SK-N-SH (cell line): ENCODE measurements around the gene DNAJC16. TPM values are rescaled to one million over a fixed set of nuclear protein-coding genes. Genes with fewer than 3 reads are reported as not detected.

Experiments
- CTCF ChIA-PET: fragments of 300-600, 350-600 bp; formaldehyde crosslinking; extraction: SDS; loops from one replicate; lab custom pipeline; 2021; lab: Yijun Ruan, JAX
- POLR2A ChIA-PET: fragments of 350-600 bp; sonication (Branson Sonifier 250); formaldehyde crosslinking; extraction: SDS; loops from one replicate; lab custom pipeline; 2020; ENCODE audit warnings: antibody characterized with exemption, inconsistent platforms; lab: Yijun Ruan, JAX
- DNase-seq: peaks from one replicate; pipeline ENCODE4 v3.0.0; 2012
- H2AFZ ChIP-seq: fragments of 200-600 bp; sonication (generic); 2 replicates; pipeline ENCODE4 v1.8.1; 2016; ENCODE audit warnings: antibody characterized with exemption, mild to moderate bottlenecking, low read depth
- H3F3A ChIP-seq: fragments of 200-600 bp; sonication (generic); replicated peaks from 2 replicates; pipeline ENCODE3; 2016; ENCODE audit warnings: antibody characterized with exemption, mild to moderate bottlenecking; ENCODE audit not compliant: insufficient read depth
- H3K27ac ChIP-seq, 2 experiments: fragments of 200-500 bp in 1 of 2; fragments of 200-600 bp in 1 of 2; sonication (Bioruptor generic) in 1 of 2; sonication (generic), shearing (Covaris generic) in 1 of 2; 2 replicates each; pipeline versions ENCODE4 v1.5.1 to v1.6.1; 2014 to 2016; ENCODE audit warnings: low read depth in 2 of 2, inconsistent platforms in 1 of 2, low read length in 1 of 2, mild to moderate bottlenecking in 1 of 2, mixed read lengths in 1 of 2
- H3K27me3 ChIP-seq: fragments of 200-600 bp; sonication (generic), shearing (Covaris generic); 2 replicates; pipeline ENCODE4 v1.6.1; 2016; ENCODE audit warnings: mixed run types; ENCODE audit not compliant: insufficient read depth
- H3K36me3 ChIP-seq, 2 experiments: fragments of 200-500 bp in 1 of 2; fragments of 200-600 bp in 1 of 2; sonication (Bioruptor generic) in 1 of 2; sonication (generic) in 1 of 2; replicated peaks in 1 of 2; 2 replicates each; pipeline versions ENCODE3 to v1.5.1; 2014 to 2016; ENCODE audit warnings: low read length in 1 of 2, mild to moderate bottlenecking in 1 of 2; ENCODE audit not compliant: insufficient read depth in 2 of 2, control insufficient read depth in 1 of 2
- H3K4me1 ChIP-seq, 2 experiments: fragments of 200-500 bp in 1 of 2; fragments of 200-600 bp in 1 of 2; sonication (Bioruptor generic) in 1 of 2; sonication (generic), shearing (Covaris generic) in 1 of 2; 2 replicates each; pipeline versions ENCODE4 v1.5.1 to v1.6.1; 2014 to 2016; ENCODE audit warnings: low read depth in 1 of 2, low read length in 1 of 2, mixed run types in 1 of 2; ENCODE audit not compliant: insufficient read depth in 2 of 2, control insufficient read depth in 1 of 2
- H3K4me2 ChIP-seq: fragments of 200-600 bp; sonication (generic), shearing (Covaris generic); 2 replicates; pipeline ENCODE4 v1.6.1; 2017; ENCODE audit warnings: mixed run types
- H3K4me3 ChIP-seq, 2 experiments: fragments of 200-500 bp in 1 of 2; fragments of 200-600 bp in 1 of 2; sonication (Bioruptor generic) in 1 of 2; sonication (generic), shearing (Covaris generic) in 1 of 2; 2 replicates each; pipeline versions ENCODE4 v1.5.1 to v1.8.1; 2014 to 2016; ENCODE audit warnings: low read depth in 2 of 2, inconsistent platforms in 1 of 2, low read length in 1 of 2, mild to moderate bottlenecking in 1 of 2, mixed read lengths in 1 of 2, moderate library complexity in 1 of 2
- H3K79me2 ChIP-seq: fragments of 200-600 bp; sonication (generic); 2 replicates; pipeline ENCODE4 v1.8.1; 2017; ENCODE audit warnings: mild to moderate bottlenecking; ENCODE audit not compliant: insufficient read depth
- H3K9ac ChIP-seq: fragments of 200-600 bp; sonication (generic); 2 replicates; pipeline ENCODE4 v1.6.1; 2017; ENCODE audit warnings: mixed run types
- H3K9me2 ChIP-seq: fragments of 200-600 bp; sonication (generic); 2 replicates; pipeline ENCODE4 v1.6.1; 2017; ENCODE audit warnings: mixed run types
- H3K9me3 ChIP-seq: fragments of 200-600 bp; sonication (generic); 2 replicates; pipeline ENCODE4 v1.6.1; 2017; ENCODE audit warnings: mixed run types, mild to moderate bottlenecking, moderate library complexity
- H4K20me1 ChIP-seq: fragments of 200-600 bp; sonication (generic); 2 replicates; pipeline ENCODE4 v1.6.1; 2017; ENCODE audit warnings: mild to moderate bottlenecking, mixed run types; ENCODE audit not compliant: insufficient read depth
- ELF1 ChIP-seq: IDR thresholded peaks from 2 replicates; pipeline ENCODE4 v1.4.0; 2012
- EZH2phosphoT487 ChIP-seq: fragments of 200-600 bp; sonication (generic); IDR thresholded peaks from 2 replicates; pipeline ENCODE4 v1.6.1; 2017; ENCODE audit warnings: low read depth, mixed run types, mild to moderate bottlenecking, antibody characterized with exemption, moderate library complexity, borderline replicate concordance
- FOSL2 ChIP-seq: IDR thresholded peaks from 2 replicates; pipeline ENCODE4 v1.4.0; 2012; ENCODE audit warnings: low read depth, mild to moderate bottlenecking, moderate library complexity, borderline replicate concordance
- FOXM1 ChIP-seq: IDR thresholded peaks from 2 replicates; pipeline ENCODE4 v1.4.0; 2012; ENCODE audit warnings: low read depth, mild to moderate bottlenecking
- JUND ChIP-seq: IDR thresholded peaks from 2 replicates; pipeline ENCODE4 v1.4.0; 2012
- MAX ChIP-seq: IDR thresholded peaks from 2 replicates; pipeline ENCODE4 v1.4.0; 2012; ENCODE audit warnings: low read depth
- MEF2A ChIP-seq: IDR thresholded peaks from 2 replicates; pipeline ENCODE4 v1.4.0; 2012; ENCODE audit warnings: low read depth, borderline replicate concordance
- RAD21 ChIP-seq: IDR thresholded peaks from 2 replicates; pipeline ENCODE4 v1.6.1; 2012; ENCODE audit warnings: mild to moderate bottlenecking, low read length
- RCOR1 ChIP-seq: fragments of 150-350 bp; IDR thresholded peaks from 2 replicates; pipeline ENCODE4 v1.6.1; 2017; ENCODE audit warnings: antibody characterized with exemption, low read length
- RFX5 ChIP-seq: IDR thresholded peaks from 2 replicates; pipeline ENCODE4 v1.6.1; 2012; ENCODE audit warnings: mild to moderate bottlenecking, improper control_type of control experiment, low read length
- RXRA ChIP-seq: IDR thresholded peaks from 2 replicates; pipeline ENCODE4 v1.4.0; 2012; ENCODE audit warnings: low read depth, mild to moderate bottlenecking, borderline replicate concordance
- TAF1 ChIP-seq: IDR thresholded peaks from 2 replicates; pipeline ENCODE4 v1.6.1; 2012; ENCODE audit warnings: low read depth, mild to moderate bottlenecking, low read length, moderate library complexity, borderline replicate concordance
- TCF12 ChIP-seq: IDR thresholded peaks from 2 replicates; pipeline ENCODE4 v1.4.0; 2012
- TEAD4 ChIP-seq: IDR thresholded peaks from 2 replicates; pipeline ENCODE4 v1.4.0; 2012; ENCODE audit warnings: mild to moderate bottlenecking, borderline replicate concordance; ENCODE audit not compliant: insufficient read depth
- YY1 ChIP-seq: IDR thresholded peaks from 2 replicates; pipeline ENCODE4 v1.4.0; 2012; ENCODE audit warnings: low read depth, mild to moderate bottlenecking
- WGBS: methylation state at CpG from one replicate; pipeline ENCODE4 v1.1.6; 2017; ENCODE audit warnings: low lambda C conversion rate; 5-methylcytosine and 5-hydroxymethylcytosine counted together
- polyA plus RNA-seq, 3 experiments: library from polyadenylated mRNA; depleted of rRNA; stranded (reverse); fragments of >200 nt; gene quantifications; 2 replicates each; pipeline ENCODE4 v1.2.3, GENCODE V29; 2012
- TF ChIP-seq, protein P1 (sequence below): IDR thresholded peaks from 2 replicates; pipeline ENCODE4; 2012
- TF ChIP-seq, protein P2 (sequence below): fragments of 200-600 bp; sonication (generic); IDR thresholded peaks from 2 replicates; pipeline ENCODE4 v1.6.1; 2017; ENCODE audit warnings: antibody characterized with exemption, mild to moderate bottlenecking, moderate library complexity
- TF ChIP-seq, protein P3 (sequence below): fragments of 150-350 bp; IDR thresholded peaks from 2 replicates; pipeline ENCODE4 v1.6.1; 2016; ENCODE audit warnings: mild to moderate bottlenecking, low read depth, low read length
- TF ChIP-seq, protein P4 (sequence below): fragments of 150-350 bp; IDR thresholded peaks from 2 replicates; pipeline ENCODE4 v1.6.1; 2017; ENCODE audit warnings: antibody characterized with exemption, low read length, low read depth, borderline replicate concordance
- TF ChIP-seq, protein P5 (sequence below): IDR thresholded peaks from 2 replicates; pipeline ENCODE4 v1.4.0; 2012; ENCODE audit warnings: low read depth, borderline replicate concordance

Gene DNAJC16
- polyA plus RNA-seq, 1 of the 3 experiments (the other 2 are of a cell fraction): 8.4 TPM

- Histone ChIP-seq H3K9me2 (no peaks in the 10 kb centered on the region), H3K4me2 (peak within 1 kb of the TSS; percentile 92), H3K9me3 (no peaks in the 10 kb centered on the region), H4K20me1 (peaks cover 27% of the 10 kb centered on the region), H3K79me2 (peaks cover 49% of the 10 kb centered on the region), H3F3A (peaks cover 33% of the 10 kb centered on the region), H3K27me3 (no peaks in the 10 kb centered on the region), H3K27ac (peak within 1 kb of the TSS; percentile 86 to 92), H3K36me3 (peaks cover 0 to 7% of the 10 kb centered on the region in 2 experiments), H3K9ac (peak within 1 kb of the TSS; percentile 98), H2AFZ (peak within 1 kb of the TSS; percentile 98), H3K4me3 (peak within 1 kb of the TSS; percentile 89 to 96), H3K4me1 (peaks cover 3 to 23% of the 10 kb centered on the region in 2 experiments)
- under 1% methylated on average over 64 of the region's 86 CpGs for WGBS
- peak; percentile 96 for DNase-seq
- ChIA-PET CTCF (interaction anchor here (0.8 to 2.1 kb wide), 4 partner anchors 10 to 174 kb away, joined by 4 to 5 read pairs (median 5); no protein-coding TSS in a partner anchor), POLR2A (interaction anchor here (0.6 to 1.9 kb wide), 3 partner anchors 14 to 91 kb away, joined by 3 to 7 read pairs (median 3); partner anchors contain the start of gene DNAJC16)
- TF ChIP-seq FOSL2: peak; percentile 72; the same call in 1 of the 2 replicates
- no peak for TF ChIP-seq FOXM1
- no peak for TF ChIP-seq YY1
- no peak for TF ChIP-seq MEF2A
- TF ChIP-seq, protein P1, sequence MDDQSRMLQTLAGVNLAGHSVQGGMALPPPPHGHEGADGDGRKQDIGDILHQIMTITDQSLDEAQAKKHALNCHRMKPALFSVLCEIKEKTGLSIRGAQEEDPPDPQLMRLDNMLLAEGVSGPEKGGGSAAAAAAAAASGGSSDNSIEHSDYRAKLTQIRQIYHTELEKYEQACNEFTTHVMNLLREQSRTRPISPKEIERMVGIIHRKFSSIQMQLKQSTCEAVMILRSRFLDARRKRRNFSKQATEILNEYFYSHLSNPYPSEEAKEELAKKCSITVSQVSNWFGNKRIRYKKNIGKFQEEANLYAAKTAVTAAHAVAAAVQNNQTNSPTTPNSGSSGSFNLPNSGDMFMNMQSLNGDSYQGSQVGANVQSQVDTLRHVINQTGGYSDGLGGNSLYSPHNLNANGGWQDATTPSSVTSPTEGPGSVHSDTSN: no peak
- TF ChIP-seq, protein P2, sequence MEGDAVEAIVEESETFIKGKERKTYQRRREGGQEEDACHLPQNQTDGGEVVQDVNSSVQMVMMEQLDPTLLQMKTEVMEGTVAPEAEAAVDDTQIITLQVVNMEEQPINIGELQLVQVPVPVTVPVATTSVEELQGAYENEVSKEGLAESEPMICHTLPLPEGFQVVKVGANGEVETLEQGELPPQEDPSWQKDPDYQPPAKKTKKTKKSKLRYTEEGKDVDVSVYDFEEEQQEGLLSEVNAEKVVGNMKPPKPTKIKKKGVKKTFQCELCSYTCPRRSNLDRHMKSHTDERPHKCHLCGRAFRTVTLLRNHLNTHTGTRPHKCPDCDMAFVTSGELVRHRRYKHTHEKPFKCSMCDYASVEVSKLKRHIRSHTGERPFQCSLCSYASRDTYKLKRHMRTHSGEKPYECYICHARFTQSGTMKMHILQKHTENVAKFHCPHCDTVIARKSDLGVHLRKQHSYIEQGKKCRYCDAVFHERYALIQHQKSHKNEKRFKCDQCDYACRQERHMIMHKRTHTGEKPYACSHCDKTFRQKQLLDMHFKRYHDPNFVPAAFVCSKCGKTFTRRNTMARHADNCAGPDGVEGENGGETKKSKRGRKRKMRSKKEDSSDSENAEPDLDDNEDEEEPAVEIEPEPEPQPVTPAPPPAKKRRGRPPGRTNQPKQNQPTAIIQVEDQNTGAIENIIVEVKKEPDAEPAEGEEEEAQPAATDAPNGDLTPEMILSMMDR: no peak
- no peak for TF ChIP-seq TEAD4
- TF ChIP-seq ELF1: no peak
- no peak for TF ChIP-seq TCF12
- TF ChIP-seq, protein P3, sequence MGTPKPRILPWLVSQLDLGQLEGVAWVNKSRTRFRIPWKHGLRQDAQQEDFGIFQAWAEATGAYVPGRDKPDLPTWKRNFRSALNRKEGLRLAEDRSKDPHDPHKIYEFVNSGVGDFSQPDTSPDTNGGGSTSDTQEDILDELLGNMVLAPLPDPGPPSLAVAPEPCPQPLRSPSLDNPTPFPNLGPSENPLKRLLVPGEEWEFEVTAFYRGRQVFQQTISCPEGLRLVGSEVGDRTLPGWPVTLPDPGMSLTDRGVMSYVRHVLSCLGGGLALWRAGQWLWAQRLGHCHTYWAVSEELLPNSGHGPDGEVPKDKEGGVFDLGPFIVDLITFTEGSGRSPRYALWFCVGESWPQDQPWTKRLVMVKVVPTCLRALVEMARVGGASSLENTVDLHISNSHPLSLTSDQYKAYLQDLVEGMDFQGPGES: no peak
- no peak for TF ChIP-seq RXRA
- TF ChIP-seq JUND: 0 out of 2 replicates have a peak, but pooled peaks have one; percentile 12
- TF ChIP-seq, protein P4, sequence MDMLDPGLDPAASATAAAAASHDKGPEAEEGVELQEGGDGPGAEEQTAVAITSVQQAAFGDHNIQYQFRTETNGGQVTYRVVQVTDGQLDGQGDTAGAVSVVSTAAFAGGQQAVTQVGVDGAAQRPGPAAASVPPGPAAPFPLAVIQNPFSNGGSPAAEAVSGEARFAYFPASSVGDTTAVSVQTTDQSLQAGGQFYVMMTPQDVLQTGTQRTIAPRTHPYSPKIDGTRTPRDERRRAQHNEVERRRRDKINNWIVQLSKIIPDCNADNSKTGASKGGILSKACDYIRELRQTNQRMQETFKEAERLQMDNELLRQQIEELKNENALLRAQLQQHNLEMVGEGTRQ: no peak
- TF ChIP-seq EZH2phosphoT487: no peak
- peak; percentile 68; the same call in 1 of the 2 replicates for TF ChIP-seq TAF1
- TF ChIP-seq MAX: peak; percentile 29; the same call in 1 of the 2 replicates
- peak; percentile 10; the same call in 1 of the 2 replicates for TF ChIP-seq RFX5
- no peak for TF ChIP-seq RCOR1
- no peak for TF ChIP-seq RAD21
- TF ChIP-seq, protein P5, sequence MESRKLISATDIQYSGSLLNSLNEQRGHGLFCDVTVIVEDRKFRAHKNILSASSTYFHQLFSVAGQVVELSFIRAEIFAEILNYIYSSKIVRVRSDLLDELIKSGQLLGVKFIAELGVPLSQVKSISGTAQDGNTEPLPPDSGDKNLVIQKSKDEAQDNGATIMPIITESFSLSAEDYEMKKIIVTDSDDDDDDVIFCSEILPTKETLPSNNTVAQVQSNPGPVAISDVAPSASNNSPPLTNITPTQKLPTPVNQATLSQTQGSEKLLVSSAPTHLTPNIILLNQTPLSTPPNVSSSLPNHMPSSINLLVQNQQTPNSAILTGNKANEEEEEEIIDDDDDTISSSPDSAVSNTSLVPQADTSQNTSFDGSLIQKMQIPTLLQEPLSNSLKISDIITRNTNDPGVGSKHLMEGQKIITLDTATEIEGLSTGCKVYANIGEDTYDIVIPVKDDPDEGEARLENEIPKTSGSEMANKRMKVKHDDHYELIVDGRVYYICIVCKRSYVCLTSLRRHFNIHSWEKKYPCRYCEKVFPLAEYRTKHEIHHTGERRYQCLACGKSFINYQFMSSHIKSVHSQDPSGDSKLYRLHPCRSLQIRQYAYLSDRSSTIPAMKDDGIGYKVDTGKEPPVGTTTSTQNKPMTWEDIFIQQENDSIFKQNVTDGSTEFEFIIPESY: no peak
Observed at GRCh38 chr1:15617173-15618076, 90.8 kb downstream of the DNAJC16 start, which contains the start of gene DDI2. Gene DDI2, plus strand, starts transcription at chr1:15617458. Its CDS starts 213 bp downstream, at chr1:15617671.
